DOHH2 (cell line): ENCODE measurements around the gene COLQ.

ENCODE experiments used
- EZH2phosphoT487 ChIP-seq: fragments of 200-600 bp; sonication (generic); IDR thresholded peaks from 2 replicates; pipeline ENCODE4 v1.6.1; 2017; ENCODE audit warnings: borderline replicate concordance, mild to moderate bottlenecking, antibody characterized with exemption, low read length, moderate library complexity, mixed read lengths
- TF ChIP-seq, protein P1 (sequence below): fragments of 200-600 bp; sonication (generic); IDR thresholded peaks from one replicate; pipeline ENCODE4 v1.5.1; 2014; ENCODE audit warnings: antibody characterized with exemption, mild to moderate bottlenecking, low read depth, low read length; ENCODE audit not compliant: poor library complexity, severe bottlenecking

- TF ChIP-seq, protein P1, sequence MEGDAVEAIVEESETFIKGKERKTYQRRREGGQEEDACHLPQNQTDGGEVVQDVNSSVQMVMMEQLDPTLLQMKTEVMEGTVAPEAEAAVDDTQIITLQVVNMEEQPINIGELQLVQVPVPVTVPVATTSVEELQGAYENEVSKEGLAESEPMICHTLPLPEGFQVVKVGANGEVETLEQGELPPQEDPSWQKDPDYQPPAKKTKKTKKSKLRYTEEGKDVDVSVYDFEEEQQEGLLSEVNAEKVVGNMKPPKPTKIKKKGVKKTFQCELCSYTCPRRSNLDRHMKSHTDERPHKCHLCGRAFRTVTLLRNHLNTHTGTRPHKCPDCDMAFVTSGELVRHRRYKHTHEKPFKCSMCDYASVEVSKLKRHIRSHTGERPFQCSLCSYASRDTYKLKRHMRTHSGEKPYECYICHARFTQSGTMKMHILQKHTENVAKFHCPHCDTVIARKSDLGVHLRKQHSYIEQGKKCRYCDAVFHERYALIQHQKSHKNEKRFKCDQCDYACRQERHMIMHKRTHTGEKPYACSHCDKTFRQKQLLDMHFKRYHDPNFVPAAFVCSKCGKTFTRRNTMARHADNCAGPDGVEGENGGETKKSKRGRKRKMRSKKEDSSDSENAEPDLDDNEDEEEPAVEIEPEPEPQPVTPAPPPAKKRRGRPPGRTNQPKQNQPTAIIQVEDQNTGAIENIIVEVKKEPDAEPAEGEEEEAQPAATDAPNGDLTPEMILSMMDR = no peak
- TF ChIP-seq EZH2phosphoT487 = no peak
These were observed 42.9 kb downstream of the COLQ start for GRCh38 chr3:15478640-15478979.
